Thyroid gland (tissue), 4 donors: ENCODE data around the gene FOXP1. TPM values are rescaled to one million over a fixed set of nuclear protein-coding genes. Genes with fewer than 3 reads are reported as not detected.

Experiments
- DNase-seq, 2 donors: peaks; one replicate each; pipeline ENCODE4 v3.0.0-alpha.2; 2019
- H3K27ac ChIP-seq, 3 donors: fragments of 200-600 bp; sonication (generic); 1 replicate in 2 of 3; 2 replicates in 1 of 3; pipeline ENCODE4 v1.5.1; 2016 to 2019; ENCODE audit warnings: mild to moderate bottlenecking in 1 of 3, moderate library complexity in 1 of 3
- H3K27me3 ChIP-seq: fragments of 200-600 bp; sonication (generic); one replicate; pipeline ENCODE4 v1.5.1; 2019
- H3K36me3 ChIP-seq, 2 donors: fragments of 200-600 bp; sonication (generic); one replicate each; pipeline ENCODE4 v1.5.1; 2016 to 2019
- H3K4me1 ChIP-seq, 2 donors: fragments of 200-600 bp; sonication (generic); one replicate each; pipeline ENCODE4 v1.5.1; 2017 to 2019
- H3K4me3 ChIP-seq, 3 donors: fragments of 200-600 bp; sonication (generic); replicated peaks in 1 of 3; 1 replicate in 2 of 3; 2 replicates in 1 of 3; pipeline ENCODE4 v1.5.1; 2016; ENCODE audit warnings: mild to moderate bottlenecking in 1 of 3
- H3K9me3 ChIP-seq: fragments of 200-600 bp; sonication (generic); one replicate; pipeline ENCODE4 v1.5.1; 2017
- POLR2A ChIP-seq, 2 donors: fragments of 450-650 bp; IDR thresholded peaks; one replicate each; pipeline ENCODE4 v1.6.1; 2017; ENCODE audit warnings: antibody characterized with exemption in 2 of 2, mild to moderate bottlenecking in 2 of 2, moderate library complexity in 1 of 2
- WGBS, 2 donors: methylation state at CpG; one replicate each; pipeline ENCODE4 v1.1.5; 2017; 5-methylcytosine and 5-hydroxymethylcytosine counted together
- intact Hi-C: fragments of 100-400 bp; cut with DNase I; formaldehyde crosslinking; loops from one replicate; pipeline ENCODE4 v1.15.1; 2023
- total RNA-seq, 4 donors: library from RNA; depleted of rRNA; stranded (reverse); fragments of >200 nt; gene quantifications; one replicate each; pipeline ENCODE4 v1.2.3, GENCODE V29; 2016
- TF ChIP-seq, protein P1 (sequence below), 6 experiments: fragments of 200-600 bp in 3 of 6; fragments of 450-650 bp in 3 of 6; sonication (generic) in 3 of 6; IDR thresholded peaks; one replicate each; pipeline ENCODE4 v1.5.1; 2016 to 2019; ENCODE audit warnings: antibody characterized with exemption in 6 of 6, mild to moderate bottlenecking in 2 of 6, inconsistent platforms in 1 of 6, moderate library complexity in 1 of 6

Gene FOXP1
- 100 to 1,000 TPM; 111 to 187 (median 141) TPM for total RNA-seq

DNA sequence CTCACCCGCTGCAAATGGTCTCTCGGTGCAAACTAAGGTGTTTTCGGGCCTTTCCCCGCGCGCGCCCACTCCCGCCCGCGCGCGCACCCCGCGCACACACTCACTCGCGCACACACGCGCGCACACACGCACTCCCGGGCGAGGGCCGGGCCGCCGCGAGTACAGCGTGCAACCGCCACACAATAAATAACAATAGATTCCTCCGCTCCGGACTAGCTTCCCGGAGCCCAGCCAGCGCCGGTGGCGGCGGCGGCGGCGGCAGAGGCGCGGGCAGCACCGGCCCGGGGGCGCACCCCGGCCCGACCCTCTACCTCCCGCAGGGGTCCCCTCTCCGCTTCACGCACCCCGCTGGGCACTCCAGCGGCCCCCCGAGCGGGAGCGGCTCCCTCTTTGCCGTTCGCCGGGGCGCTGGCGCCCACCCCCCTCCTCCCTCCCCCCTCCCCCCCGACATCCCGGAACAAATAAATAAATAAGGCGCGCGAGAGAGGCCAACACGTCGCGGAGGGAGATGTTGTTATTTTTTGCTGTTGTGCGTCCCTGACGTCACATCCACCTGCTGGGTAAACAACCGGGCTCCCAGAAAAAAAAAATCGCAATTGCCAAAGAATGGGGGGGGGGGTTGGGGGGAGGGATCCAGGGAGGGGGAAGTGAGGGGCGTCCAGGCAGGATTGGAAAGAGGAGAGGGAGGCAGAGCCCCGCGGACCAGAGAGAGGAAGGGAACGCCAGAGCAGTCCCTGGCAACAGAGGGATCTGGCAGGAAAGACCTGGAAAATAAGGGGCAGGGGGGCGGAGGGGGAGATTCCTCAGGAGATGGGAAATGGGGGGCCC lies at the start of gene FOXP1:
Gene FOXP1, minus strand, starts transcription at position 163 of the 828 bp plus-strand sequence. CDS start 385,347 bp downstream, outside the sequence.
- 0 to 1% methylated on average over 58 to 74 of the region's 75 CpGs for WGBS, 2 donors
- Histone ChIP-seq H3K9me3 (no peaks in the 10 kb centered on the region), H3K4me1 (peaks cover 16% of the 10 kb centered on the region in 2 donors), H3K4me3 (peak within 1 kb of the TSS; percentile 45 to 86 (median 84)), H3K27me3 (no peaks in the 10 kb centered on the region), H3K36me3 (no peaks in the 10 kb centered on the region), H3K27ac (peak within 1 kb of the TSS; percentile 93 to 98 (median 97))
- peak; percentile 77 to 78 for DNase-seq
- peak in 1 of 2 donors; percentile 67 for TF ChIP-seq POLR2A (IDR thresholded peaks at IDR 0.05)
- TF ChIP-seq, protein P1, sequence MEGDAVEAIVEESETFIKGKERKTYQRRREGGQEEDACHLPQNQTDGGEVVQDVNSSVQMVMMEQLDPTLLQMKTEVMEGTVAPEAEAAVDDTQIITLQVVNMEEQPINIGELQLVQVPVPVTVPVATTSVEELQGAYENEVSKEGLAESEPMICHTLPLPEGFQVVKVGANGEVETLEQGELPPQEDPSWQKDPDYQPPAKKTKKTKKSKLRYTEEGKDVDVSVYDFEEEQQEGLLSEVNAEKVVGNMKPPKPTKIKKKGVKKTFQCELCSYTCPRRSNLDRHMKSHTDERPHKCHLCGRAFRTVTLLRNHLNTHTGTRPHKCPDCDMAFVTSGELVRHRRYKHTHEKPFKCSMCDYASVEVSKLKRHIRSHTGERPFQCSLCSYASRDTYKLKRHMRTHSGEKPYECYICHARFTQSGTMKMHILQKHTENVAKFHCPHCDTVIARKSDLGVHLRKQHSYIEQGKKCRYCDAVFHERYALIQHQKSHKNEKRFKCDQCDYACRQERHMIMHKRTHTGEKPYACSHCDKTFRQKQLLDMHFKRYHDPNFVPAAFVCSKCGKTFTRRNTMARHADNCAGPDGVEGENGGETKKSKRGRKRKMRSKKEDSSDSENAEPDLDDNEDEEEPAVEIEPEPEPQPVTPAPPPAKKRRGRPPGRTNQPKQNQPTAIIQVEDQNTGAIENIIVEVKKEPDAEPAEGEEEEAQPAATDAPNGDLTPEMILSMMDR (IDR thresholded peaks at IDR 0.05) = no peak
- intact Hi-C loops = loop anchor here (10.0 kb wide), 3 partner anchors 149 to 1029 kb away; no protein-coding TSS in a partner anchor

GRCh38 chr3:71629711-71630110 lies 46.2 kb upstream of the FOXP1 start:
- no peaks in the 10 kb centered on the region for H3K27me3 ChIP-seq
- DNase-seq = peak in 1 of 2 donors; percentile 4
- H3K9me3 ChIP-seq = no peaks in the 10 kb centered on the region
- no peaks in the 10 kb centered on the region for H3K36me3 ChIP-seq
- WGBS, 2 donors = 47 to 60% methylated on average over 2 of the region's 2 CpGs
- no peak overlapping the region for H3K27ac ChIP-seq
- no peak overlapping the region for H3K4me3 ChIP-seq
- intact Hi-C loops = no loop called here
- no peaks in the 10 kb centered on the region for H3K4me1 ChIP-seq
- no peak for TF ChIP-seq POLR2A (IDR thresholded peaks at IDR 0.05)
- TF ChIP-seq, protein P1 (IDR thresholded peaks at IDR 0.05) = no peak

- TF ChIP-seq, protein P1 (IDR thresholded peaks at IDR 0.05) = no peak
- no peak for TF ChIP-seq POLR2A (IDR thresholded peaks at IDR 0.05)
- WGBS, 2 donors = 75 to 76% methylated on average over 8 of the region's 8 CpGs
- Histone ChIP-seq H3K9me3 (no peaks in the 10 kb centered on the region), H3K4me3 (no peak overlapping the region), H3K4me1 (no peaks in the 10 kb centered on the region), H3K36me3 (no peaks in the 10 kb centered on the region), H3K27me3 (no peaks in the 10 kb centered on the region), H3K27ac (no peak overlapping the region)
- DNase-seq = no peak
- intact Hi-C loops = no loop called here
These were observed 45.8 kb upstream of the FOXP1 start for GRCh38 chr3:71629289-71629688.

DNA sequence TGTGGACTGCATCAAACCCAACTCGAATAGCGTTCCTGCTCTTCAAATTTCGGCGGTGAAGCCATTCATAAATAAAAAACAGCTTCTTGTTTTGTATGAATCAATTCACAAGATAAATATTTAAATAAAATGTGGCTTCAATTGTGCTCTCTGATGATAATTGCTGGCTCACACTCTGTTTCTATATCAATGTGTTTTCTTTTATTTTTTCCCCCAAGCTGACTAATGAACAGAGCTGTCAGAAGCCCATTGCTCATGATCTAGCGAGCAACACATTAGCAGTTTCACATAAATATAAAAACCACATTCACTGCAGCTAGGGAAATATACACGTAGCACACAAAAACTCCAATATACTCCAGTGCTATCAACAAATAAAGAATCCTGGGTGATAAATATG lies 45.0 kb upstream of the FOXP1 start:
- DNase-seq = no peak
- H3K4me3 ChIP-seq = no peak overlapping the region
- no peak for TF ChIP-seq POLR2A (IDR thresholded peaks at IDR 0.05)
- TF ChIP-seq, protein P1 (IDR thresholded peaks at IDR 0.05) = no peak
- H3K27ac ChIP-seq = no peak overlapping the region
- intact Hi-C loops = no loop called here
- no peaks in the 10 kb centered on the region for H3K36me3 ChIP-seq
- no peaks in the 10 kb centered on the region for H3K9me3 ChIP-seq
- 85 to 89% methylated on average over 6 of the region's 6 CpGs for WGBS, 2 donors
- H3K27me3 ChIP-seq = no peaks in the 10 kb centered on the region
- H3K4me1 ChIP-seq = no peaks in the 10 kb centered on the region

- H3K4me3 ChIP-seq = no peak overlapping the region
- intact Hi-C loops = no loop called here
- DNase-seq = no peak
These were observed 42.1 kb upstream of the FOXP1 start for GRCh38 chr3:71625676-71626075.

More at GRCh38 chr3:71625676-71626075, 42.1 kb upstream of the FOXP1 start:
- H3K36me3 ChIP-seq = no peaks in the 10 kb centered on the region
- TF ChIP-seq POLR2A (IDR thresholded peaks at IDR 0.05) = no peak
- TF ChIP-seq, protein P1 (IDR thresholded peaks at IDR 0.05) = no peak
- no peaks in the 10 kb centered on the region for H3K9me3 ChIP-seq
- no peaks in the 10 kb centered on the region for H3K27me3 ChIP-seq
- H3K27ac ChIP-seq = no peak overlapping the region
- no peaks in the 10 kb centered on the region for H3K4me1 ChIP-seq
